GM12878 (cell line): ENCODE data around the gene MTX1. TPM values are rescaled to one million over a fixed set of nuclear protein-coding genes. Genes with fewer than 3 reads are reported as not detected.

Source experiments
- ATF7 ChIP-seq: fragments of 450-650 bp; IDR thresholded peaks from 2 replicates; pipeline ENCODE4 v1.6.1; 2016; ENCODE audit warnings: low read depth, mild to moderate bottlenecking
- CBX5 ChIP-seq: sonication (generic); IDR thresholded peaks from 2 replicates; pipeline ENCODE4 v1.6.1; 2016; ENCODE audit warnings: low read depth, moderate library complexity, mild to moderate bottlenecking, inconsistent platforms
- FOS ChIP-seq: IDR thresholded peaks from 3 replicates; pipeline ENCODE4 v1.6.1; 2011; ENCODE audit warnings: borderline replicate concordance; ENCODE audit not compliant: insufficient read length; ENCODE audit errors: extremely low read depth
- HDGF ChIP-seq: fragments of 450-650 bp; IDR thresholded peaks from 2 replicates; pipeline ENCODE4 v1.6.1; 2016; ENCODE audit warnings: antibody characterized with exemption
- MTA2 ChIP-seq: fragments of 450-650 bp; IDR thresholded peaks from 2 replicates; pipeline ENCODE4 v1.6.1; 2016; ENCODE audit warnings: low read depth, mild to moderate bottlenecking, moderate library complexity
- NFXL1 ChIP-seq: fragments of 450-650 bp; IDR thresholded peaks from 2 replicates; pipeline ENCODE4 v1.6.1; 2017; ENCODE audit warnings: antibody characterized with exemption, mild to moderate bottlenecking, borderline replicate concordance
- NKRF ChIP-seq: fragments of 450-650 bp; conservative IDR thresholded peaks from 2 replicates; pipeline ENCODE4 v1.6.1; 2017; ENCODE audit warnings: mild to moderate bottlenecking, moderate library complexity
- POU2F2 ChIP-seq: IDR thresholded peaks from 3 replicates; pipeline ENCODE4 v1.6.1; 2011; ENCODE audit warnings: low read depth, mild to moderate bottlenecking, low read length, borderline replicate concordance
- RAD21 ChIP-seq: IDR thresholded peaks from 2 replicates; pipeline ENCODE4 v1.6.1; 2011; ENCODE audit warnings: mild to moderate bottlenecking, low read depth, low read length, moderate library complexity; ENCODE audit not compliant: insufficient read depth
- RCOR1 ChIP-seq: conservative IDR thresholded peaks from 2 replicates; pipeline ENCODE4 v1.6.1; 2012; ENCODE audit warnings: low read depth, low read length, improper control_type of control experiment
- SMC3 ChIP-seq: IDR thresholded peaks from 2 replicates; pipeline ENCODE4 v1.6.1; 2011; ENCODE audit warnings: low read length, improper control_type of control experiment, borderline replicate concordance
- SREBF1 ChIP-seq: IDR thresholded peaks from 2 replicates; pipeline ENCODE4 v1.6.1; 2012; ENCODE audit warnings: mild to moderate bottlenecking, low read length
- SREBF2 ChIP-seq: IDR thresholded peaks from 2 replicates; pipeline ENCODE4 v1.6.1; 2012; ENCODE audit warnings: mild to moderate bottlenecking, low read length
- SRF ChIP-seq, 2 experiments: IDR thresholded peaks; 2 replicates each; pipeline ENCODE4 v1.6.1; 2011; ENCODE audit warnings: low read depth in 2 of 2, low read length in 2 of 2, mild to moderate bottlenecking in 1 of 2, moderate library complexity in 1 of 2
- SUZ12 ChIP-seq: fragments of 200-600 bp; sonication (generic); IDR thresholded peaks from one replicate; pipeline ENCODE4 v1.6.1; 2018; ENCODE audit warnings: antibody characterized with exemption, mild to moderate bottlenecking; ENCODE audit not compliant: unreplicated experiment
- TCF7 ChIP-seq: IDR thresholded peaks from 2 replicates; pipeline ENCODE4 v1.6.1; 2014; ENCODE audit warnings: antibody characterized with exemption, borderline replicate concordance
- WRNIP1 ChIP-seq: IDR thresholded peaks from 2 replicates; pipeline ENCODE4 v1.6.1; 2011; ENCODE audit warnings: low read depth, low read length, improper control_type of control experiment, borderline replicate concordance
- ZBTB40 ChIP-seq: fragments of 450-650 bp; IDR thresholded peaks from 2 replicates; pipeline ENCODE4 v1.6.1; 2016; ENCODE audit warnings: mild to moderate bottlenecking, moderate library complexity, borderline replicate concordance
- ZNF592 ChIP-seq: fragments of 450-650 bp; IDR thresholded peaks from 2 replicates; pipeline ENCODE4 v1.6.1; 2017; ENCODE audit warnings: mild to moderate bottlenecking, moderate library complexity
- ZNF622 ChIP-seq: fragments of 450-650 bp; IDR thresholded peaks from 2 replicates; pipeline ENCODE4 v1.6.1; 2017; ENCODE audit warnings: mild to moderate bottlenecking, inconsistent platforms
- polyA plus RNA-seq, 11 experiments: library from polyadenylated mRNA; depleted of rRNA in 4 of 11; unstranded in 6 of 11; stranded (reverse) in 5 of 11; fragments of >200 nt; fragmentation: Nextera tagmentation in 4 of 11; fragmentation: Illumina TruSeq in 1 of 11; extraction: Ambion mirVana in 4 of 11; extraction: Trizol in 1 of 11; gene quantifications; 1 replicate in 1 of 11; 2 replicates in 10 of 11; pipeline versions ENCODE4 v1.2.1 to v1.2.3, GENCODE V29; 2011 to 2016; ENCODE audit warnings: inconsistent platforms in 2 of 11, missing spikeins in 2 of 11, low read depth in 1 of 11
- total RNA-seq, 4 experiments: library from RNA; depleted of rRNA in 3 of 4; stranded (reverse); fragments of >200 nt in 3 of 4; fragmentation: Illumina TruSeq in 1 of 4; extraction: Trizol in 1 of 4; gene quantifications; 2 replicates each; pipeline versions ENCODE4 v1.2.1 to v1.2.3, GENCODE V29; 2013 to 2021

The MTX1 gene
- total and polyA plus RNA-seq, 10 of the 15 experiments (the other 5 are each of a cell fraction or from before 2014, with no cell fraction given) = 15.8 to 92.0 (median 49.1) TPM

GRCh38 chr1:155176544-155177071 lies 31.9 kb upstream of the MTX1 start (continued):
- TF ChIP-seq ZNF592 = 0 out of 2 replicates have a peak, but pooled peaks have one; percentile 42
- TF ChIP-seq SREBF1 = no peak
- no peak; the same call in 1 of the 2 replicates for TF ChIP-seq HDGF
- no peak for TF ChIP-seq RCOR1
- TF ChIP-seq SUZ12 = no peak
- no peak for TF ChIP-seq SREBF2
- no peak for TF ChIP-seq ZNF622
- TF ChIP-seq RAD21 = peak; percentile 52
- TF ChIP-seq NFXL1 = no peak
- TF ChIP-seq SRF (IDR thresholded peaks at IDR 0.05; ENCODE audit: low read depth in 2 of 2, low read length in 2 of 2) = no peak
- TF ChIP-seq NKRF = no peak
- no peak for TF ChIP-seq POU2F2
- peak; percentile 46 for TF ChIP-seq MTA2
- TF ChIP-seq ATF7 = no peak
- TF ChIP-seq ZBTB40 = no peak
- TF ChIP-seq WRNIP1 = no peak
- TF ChIP-seq FOS = no peak
- no peak for TF ChIP-seq TCF7
- peak; percentile 79 for TF ChIP-seq SMC3
- TF ChIP-seq CBX5 = no peak
